HL-60 (cell line): ENCODE data around the gene CCL11.
"Not testable (repeated sequence)": the region's sequence is repeated elsewhere in the genome, so short reads cannot be mapped to it uniquely, and the experiment has no call there.

Source experiments
- DNase-seq, 2 experiments: peaks; one replicate each; pipeline ENCODE4 v3.0.0-alpha.2; 2010 to 2020; ENCODE audit warnings: low read depth in 1 of 2, low spot score in 1 of 2
- H3K27ac ChIP-seq: fragments of 250-450 bp; sonication (Bioruptor Pico); replicated peaks from 2 replicates; pipeline ENCODE4 v1.5.1; 2020; ENCODE audit warnings: mild to moderate bottlenecking, moderate library complexity
- H3K27me3 ChIP-seq: fragments of 250-450 bp; sonication (Bioruptor Pico); 2 replicates; pipeline ENCODE4 v1.5.1; 2021; ENCODE audit warnings: mild to moderate bottlenecking, moderate library complexity; ENCODE audit not compliant: insufficient read depth, poor library complexity, severe bottlenecking
- H3K4me3 ChIP-seq: replicated peaks from 2 replicates; pipeline ENCODE4 v1.5.1; 2011; ENCODE audit warnings: mild to moderate bottlenecking, control low read depth, low read length; ENCODE audit not compliant: insufficient read depth
- GABPA ChIP-seq: IDR thresholded peaks from 2 replicates; pipeline ENCODE4 v1.6.1; 2012; ENCODE audit warnings: low read depth
- POLR2AphosphoS5 ChIP-seq: IDR thresholded peaks from 2 replicates; pipeline ENCODE4 v1.6.1; 2012; ENCODE audit warnings: low read depth
- SPI1 ChIP-seq: IDR thresholded peaks from 2 replicates; pipeline ENCODE4 v1.6.1; 2012; ENCODE audit warnings: low read depth, mild to moderate bottlenecking, borderline replicate concordance
- TF ChIP-seq, protein P1 (sequence below): IDR thresholded peaks from 2 replicates; pipeline ENCODE4 v1.6.1; 2012; ENCODE audit warnings: low read depth; ENCODE audit not compliant: insufficient replicate concordance
- TF ChIP-seq, protein P2 (sequence below): IDR thresholded peaks from one replicate; pipeline ENCODE4 v1.5.1; 2011; ENCODE audit warnings: low read length, control low read depth, inconsistent platforms; ENCODE audit not compliant: insufficient read depth

The CCL11 gene

DNA sequence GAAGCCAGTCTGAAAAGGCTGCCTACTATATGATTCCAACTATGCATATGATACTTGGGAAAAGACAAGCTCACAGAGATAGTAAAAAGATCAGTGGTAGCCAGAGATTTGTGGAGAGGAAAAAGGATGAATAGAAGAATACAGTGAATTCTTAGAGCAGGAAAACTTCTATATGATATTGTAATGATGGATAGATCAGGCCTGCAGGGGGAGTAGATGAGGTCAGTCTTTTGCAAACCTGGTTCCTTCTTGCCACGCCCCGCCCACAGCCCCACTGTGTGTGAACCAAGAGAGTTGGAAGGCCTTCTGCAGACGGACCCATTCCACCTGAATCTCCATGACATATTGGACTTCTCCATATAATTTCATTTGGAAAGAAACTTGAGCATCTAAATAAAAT is 32.9 kb downstream of the CCL11 start:
- Histone ChIP-seq H3K27me3 (no peaks in the 10 kb centered on the region), H3K27ac (no peak overlapping the region), H3K4me3 (no peak overlapping the region)
- peak in 1 of 2 experiments; percentile 40 for DNase-seq
- TF ChIP-seq POLR2AphosphoS5 (no peak), SPI1 (no peak), GABPA (no peak)
- TF ChIP-seq, protein P1, sequence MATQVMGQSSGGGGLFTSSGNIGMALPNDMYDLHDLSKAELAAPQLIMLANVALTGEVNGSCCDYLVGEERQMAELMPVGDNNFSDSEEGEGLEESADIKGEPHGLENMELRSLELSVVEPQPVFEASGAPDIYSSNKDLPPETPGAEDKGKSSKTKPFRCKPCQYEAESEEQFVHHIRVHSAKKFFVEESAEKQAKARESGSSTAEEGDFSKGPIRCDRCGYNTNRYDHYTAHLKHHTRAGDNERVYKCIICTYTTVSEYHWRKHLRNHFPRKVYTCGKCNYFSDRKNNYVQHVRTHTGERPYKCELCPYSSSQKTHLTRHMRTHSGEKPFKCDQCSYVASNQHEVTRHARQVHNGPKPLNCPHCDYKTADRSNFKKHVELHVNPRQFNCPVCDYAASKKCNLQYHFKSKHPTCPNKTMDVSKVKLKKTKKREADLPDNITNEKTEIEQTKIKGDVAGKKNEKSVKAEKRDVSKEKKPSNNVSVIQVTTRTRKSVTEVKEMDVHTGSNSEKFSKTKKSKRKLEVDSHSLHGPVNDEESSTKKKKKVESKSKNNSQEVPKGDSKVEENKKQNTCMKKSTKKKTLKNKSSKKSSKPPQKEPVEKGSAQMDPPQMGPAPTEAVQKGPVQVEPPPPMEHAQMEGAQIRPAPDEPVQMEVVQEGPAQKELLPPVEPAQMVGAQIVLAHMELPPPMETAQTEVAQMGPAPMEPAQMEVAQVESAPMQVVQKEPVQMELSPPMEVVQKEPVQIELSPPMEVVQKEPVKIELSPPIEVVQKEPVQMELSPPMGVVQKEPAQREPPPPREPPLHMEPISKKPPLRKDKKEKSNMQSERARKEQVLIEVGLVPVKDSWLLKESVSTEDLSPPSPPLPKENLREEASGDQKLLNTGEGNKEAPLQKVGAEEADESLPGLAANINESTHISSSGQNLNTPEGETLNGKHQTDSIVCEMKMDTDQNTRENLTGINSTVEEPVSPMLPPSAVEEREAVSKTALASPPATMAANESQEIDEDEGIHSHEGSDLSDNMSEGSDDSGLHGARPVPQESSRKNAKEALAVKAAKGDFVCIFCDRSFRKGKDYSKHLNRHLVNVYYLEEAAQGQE: no peak

DNA sequence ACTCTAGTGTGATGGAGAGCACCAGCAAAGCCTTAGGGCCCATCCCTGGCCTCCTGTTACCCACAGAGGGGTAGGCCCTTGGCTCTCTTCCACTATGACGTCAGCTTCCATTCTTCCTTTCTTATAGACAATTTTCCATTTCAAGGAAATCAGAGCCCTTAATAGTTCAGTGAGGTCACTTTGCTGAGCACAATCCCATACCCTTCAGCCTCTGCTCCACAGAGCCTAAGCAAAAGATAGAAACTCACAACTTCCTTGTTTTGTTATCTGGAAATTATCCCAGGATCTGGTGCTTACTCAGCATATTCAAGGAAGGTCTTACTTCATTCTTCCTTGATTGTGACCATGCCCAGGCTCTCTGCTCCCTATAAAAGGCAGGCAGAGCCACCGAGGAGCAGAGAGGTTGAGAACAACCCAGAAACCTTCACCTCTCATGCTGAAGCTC is 33.5 kb downstream of the CCL11 start, which contains the start of gene CCL8:
Gene CCL8, plus strand, starts transcription at position 397 of the 445 bp plus-strand sequence. CDS start 67 bp downstream, outside the sequence.
- TF ChIP-seq POLR2AphosphoS5: no peak
- TF ChIP-seq SPI1: no peak
- TF ChIP-seq, protein P2, sequence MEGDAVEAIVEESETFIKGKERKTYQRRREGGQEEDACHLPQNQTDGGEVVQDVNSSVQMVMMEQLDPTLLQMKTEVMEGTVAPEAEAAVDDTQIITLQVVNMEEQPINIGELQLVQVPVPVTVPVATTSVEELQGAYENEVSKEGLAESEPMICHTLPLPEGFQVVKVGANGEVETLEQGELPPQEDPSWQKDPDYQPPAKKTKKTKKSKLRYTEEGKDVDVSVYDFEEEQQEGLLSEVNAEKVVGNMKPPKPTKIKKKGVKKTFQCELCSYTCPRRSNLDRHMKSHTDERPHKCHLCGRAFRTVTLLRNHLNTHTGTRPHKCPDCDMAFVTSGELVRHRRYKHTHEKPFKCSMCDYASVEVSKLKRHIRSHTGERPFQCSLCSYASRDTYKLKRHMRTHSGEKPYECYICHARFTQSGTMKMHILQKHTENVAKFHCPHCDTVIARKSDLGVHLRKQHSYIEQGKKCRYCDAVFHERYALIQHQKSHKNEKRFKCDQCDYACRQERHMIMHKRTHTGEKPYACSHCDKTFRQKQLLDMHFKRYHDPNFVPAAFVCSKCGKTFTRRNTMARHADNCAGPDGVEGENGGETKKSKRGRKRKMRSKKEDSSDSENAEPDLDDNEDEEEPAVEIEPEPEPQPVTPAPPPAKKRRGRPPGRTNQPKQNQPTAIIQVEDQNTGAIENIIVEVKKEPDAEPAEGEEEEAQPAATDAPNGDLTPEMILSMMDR: no peak
- TF ChIP-seq, protein P1: no peak
- no peak for TF ChIP-seq GABPA

DNA sequence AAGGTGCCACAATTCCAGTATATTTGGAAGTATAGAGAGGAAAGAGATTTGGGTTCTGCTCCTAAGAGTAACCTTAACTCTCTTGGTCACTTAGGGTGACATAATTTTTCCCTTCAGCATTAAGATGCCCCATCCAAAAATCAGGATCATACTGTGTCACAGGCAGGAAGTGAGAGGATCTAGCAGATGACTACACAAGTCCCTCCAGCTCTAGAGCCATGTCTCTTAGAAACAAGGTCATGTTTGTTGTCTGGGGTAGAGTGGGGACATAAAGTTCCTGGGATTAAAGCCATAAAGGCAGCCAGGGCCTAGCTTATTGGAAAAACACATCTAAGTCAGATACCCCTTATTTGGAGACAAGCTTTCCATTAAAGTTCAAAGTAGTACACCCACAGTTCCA is 36.4 kb downstream of the CCL11 start:
- Histone ChIP-seq H3K27ac (no peak overlapping the region), H3K4me3 (no peak overlapping the region), H3K27me3 (no peaks in the 10 kb centered on the region)
- no peak for DNase-seq
- no peak for TF ChIP-seq GABPA
- TF ChIP-seq, protein P1: no peak
- TF ChIP-seq POLR2AphosphoS5: no peak
- TF ChIP-seq SPI1: no peak
- TF ChIP-seq, protein P2: no peak

More for the DNA sequence above, 33.5 kb downstream of the CCL11 start, which contains the start of gene CCL8:
- H3K27ac ChIP-seq: no peak within 1 kb of the TSS
- DNase-seq: no peak
- no peaks in the 10 kb centered on the region for H3K27me3 ChIP-seq
- no peak within 1 kb of the TSS for H3K4me3 ChIP-seq

DNA sequence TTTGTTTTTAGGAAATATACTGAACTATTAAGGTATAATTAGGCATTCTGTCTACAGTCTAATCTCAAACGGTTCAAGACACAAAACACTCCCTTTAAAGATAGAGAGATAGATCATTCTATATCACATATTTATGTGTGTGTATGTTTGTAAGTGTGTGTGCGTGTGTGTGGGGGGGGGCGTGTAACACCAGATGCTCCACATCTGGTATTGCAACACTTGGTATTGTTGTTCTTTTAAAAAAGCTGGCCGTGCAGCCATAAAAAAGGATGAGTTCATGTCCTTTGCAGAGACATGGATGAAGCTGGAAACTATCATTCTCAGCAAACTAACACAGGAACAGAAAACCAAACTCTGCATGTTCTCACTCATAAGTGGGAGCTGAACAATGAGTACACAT is 42.0 kb downstream of the CCL11 start:
- not testable (repeated sequence) for H3K27ac ChIP-seq, H3K27me3 ChIP-seq, H3K4me3 ChIP-seq, DNase-seq
